GM21723 (cell line): ENCODE results near the gene GPR82.
A peak's percentile ranks its signal among the peaks of the same experiment; 100 is the strongest.
"Not testable (repeated sequence)": the region's sequence is repeated elsewhere in the genome, so short reads cannot be mapped to it uniquely, and the experiment has no call there.

Experiments used
- ATAC-seq: cut with Tn5 transposase; IDR thresholded peaks from one replicate; pipeline ENCODE4 v1.9.1; 2021; ENCODE audit warnings: mild to moderate bottlenecking, moderate library complexity; ENCODE audit not compliant: unreplicated experiment

The GPR82 gene

GRCh38 chrX:41723826-41724225 is at the start of gene GPR82:
TSS of gene GPR82 (plus strand) at chrX:41724181. CDS start at chrX:41727027, 2,846 bp downstream.
- ATAC-seq = no peak

- not testable (repeated sequence) for ATAC-seq
These were observed 47.6 kb upstream of the GPR82 start for GRCh38 chrX:41676361-41676760.

GRCh38 chrX:41677183-41678060 is 46.6 kb upstream of the GPR82 start:
- ATAC-seq = no peak

- no peak for ATAC-seq
These were observed 39.8 kb upstream of the GPR82 start for GRCh38 chrX:41684138-41684537.

GRCh38 chrX:41684940-41685339 is 39.0 kb upstream of the GPR82 start:
- ATAC-seq = no peak

- ATAC-seq = no peak
These were observed 37.2 kb upstream of the GPR82 start for GRCh38 chrX:41686788-41687187.

GRCh38 chrX:41688156-41688555 is 35.8 kb upstream of the GPR82 start:
- no peak for ATAC-seq

GRCh38 chrX:41688835-41689234 is 35.1 kb upstream of the GPR82 start, which contains the start of gene GPR34:
TSS of gene GPR34 (plus strand) at chrX:41688973. CDS start at chrX:41695634, 6,661 bp downstream.
- no peak for ATAC-seq

GRCh38 chrX:41689711-41690110 is 34.3 kb upstream of the GPR82 start:
- ATAC-seq = no peak

GRCh38 chrX:41692162-41692749 is 31.7 kb upstream of the GPR82 start:
- ATAC-seq = no peak

- ATAC-seq = no peak
These were observed 31.0 kb upstream of the GPR82 start for GRCh38 chrX:41693024-41693423.

GRCh38 chrX:41695426-41695825 is 28.6 kb upstream of the GPR82 start:
- no peak for ATAC-seq

GRCh38 chrX:41703574-41704029 is 20.4 kb upstream of the GPR82 start:
- ATAC-seq = no peak

GRCh38 chrX:41705042-41705441 is 18.9 kb upstream of the GPR82 start:
- no peak for ATAC-seq

GRCh38 chrX:41705680-41706374 is 18.2 kb upstream of the GPR82 start:
- ATAC-seq = peak; percentile 91

GRCh38 chrX:41707218-41707617 is 16.8 kb upstream of the GPR82 start:
- no peak for ATAC-seq

GRCh38 chrX:41708486-41708885 is 15.5 kb upstream of the GPR82 start:
- ATAC-seq = no peak

GRCh38 chrX:41711021-41711667 is 12.8 kb upstream of the GPR82 start:
- ATAC-seq = no peak

- ATAC-seq = no peak
These were observed 7.8 kb upstream of the GPR82 start for GRCh38 chrX:41716222-41716621.

- no peak for ATAC-seq
These were observed 7.1 kb upstream of the GPR82 start for GRCh38 chrX:41716767-41717473.
